Ovary (tissue), 3 donors: Measurements from ENCODE around the gene RIPK1.

Source experiments
- POLR2A ChIP-seq: fragments of 450-650 bp; IDR thresholded peaks from one replicate; pipeline ENCODE4 v1.6.1; 2017; ENCODE audit warnings: antibody characterized with exemption, mild to moderate bottlenecking, moderate library complexity
- TF ChIP-seq, protein P1 (sequence below), 3 donors: fragments of 450-650 bp in 2 of 3; fragments of 200-600 bp in 1 of 3; IDR thresholded peaks; one replicate each; pipeline versions ENCODE4 v1.5.1 to v1.8.0; 2016 to 2022; ENCODE audit warnings: antibody characterized with exemption in 3 of 3, mild to moderate bottlenecking in 1 of 3
- donor health status: DM: no; HTN: no; CAD: no.

- TF ChIP-seq POLR2A = no peak
- TF ChIP-seq, protein P1, sequence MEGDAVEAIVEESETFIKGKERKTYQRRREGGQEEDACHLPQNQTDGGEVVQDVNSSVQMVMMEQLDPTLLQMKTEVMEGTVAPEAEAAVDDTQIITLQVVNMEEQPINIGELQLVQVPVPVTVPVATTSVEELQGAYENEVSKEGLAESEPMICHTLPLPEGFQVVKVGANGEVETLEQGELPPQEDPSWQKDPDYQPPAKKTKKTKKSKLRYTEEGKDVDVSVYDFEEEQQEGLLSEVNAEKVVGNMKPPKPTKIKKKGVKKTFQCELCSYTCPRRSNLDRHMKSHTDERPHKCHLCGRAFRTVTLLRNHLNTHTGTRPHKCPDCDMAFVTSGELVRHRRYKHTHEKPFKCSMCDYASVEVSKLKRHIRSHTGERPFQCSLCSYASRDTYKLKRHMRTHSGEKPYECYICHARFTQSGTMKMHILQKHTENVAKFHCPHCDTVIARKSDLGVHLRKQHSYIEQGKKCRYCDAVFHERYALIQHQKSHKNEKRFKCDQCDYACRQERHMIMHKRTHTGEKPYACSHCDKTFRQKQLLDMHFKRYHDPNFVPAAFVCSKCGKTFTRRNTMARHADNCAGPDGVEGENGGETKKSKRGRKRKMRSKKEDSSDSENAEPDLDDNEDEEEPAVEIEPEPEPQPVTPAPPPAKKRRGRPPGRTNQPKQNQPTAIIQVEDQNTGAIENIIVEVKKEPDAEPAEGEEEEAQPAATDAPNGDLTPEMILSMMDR (IDR thresholded peaks at IDR 0.05) = no peak
These were observed 31.2 kb upstream of the RIPK1 start for GRCh38 chr6:3036861-3037637.
